Endothelial cell of umbilical vein (primary cell): ENCODE results near the gene LRRC42. TPM values are rescaled to one million over a fixed set of nuclear protein-coding genes. Genes with fewer than 3 reads are reported as not detected.

ENCODE experiments used
- BruUV-seq: library from RNA; stranded (reverse); fragments of 400-500 nt; replicated peaks from 2 replicates; lab custom pipeline; 2021; lab: Mats Ljungman, UMichigan
- CTCF ChIA-PET: fragments of 300-600, 350-600 bp; sonication (Branson Sonifier 250); formaldehyde crosslinking; loops from one replicate; lab custom pipeline; 2021; ENCODE audit warnings: antibody characterized with exemption, inconsistent platforms; lab: Charles Lee
- POLR2A ChIA-PET: fragments of 300-600, 350-600 bp; sonication (Branson Sonifier 250); formaldehyde crosslinking; loops from one replicate; lab custom pipeline; 2021; ENCODE audit warnings: antibody characterized with exemption, inconsistent platforms; lab: Charles Lee
- DNase-seq: peaks from one replicate; pipeline ENCODE4 v3.0.0-alpha.2; 2011; ENCODE audit warnings: low read depth, low spot score
- FAIRE-seq: peaks from 2 replicates; lab custom pipeline; 2011; peaks lifted over from hg19 to GRCh38; lab: Jason Lieb, UNC
- H2AFZ ChIP-seq: 2 replicates; pipeline ENCODE4 v1.6.0; 2012; ENCODE audit warnings: low read depth, low read length, control low read depth, inconsistent platforms
- H3K27ac ChIP-seq: 2 replicates; pipeline ENCODE4 v1.5.1; 2011; ENCODE audit warnings: low read depth, mild to moderate bottlenecking, control low read depth, low read length, moderate library complexity; ENCODE audit not compliant: insufficient read depth
- H3K27me3 ChIP-seq, 2 experiments: 2 replicates each; pipeline versions ENCODE4 v1.6.0 to v1.6.1; 2011; ENCODE audit warnings: low read length in 2 of 2, mixed read lengths in 1 of 2; ENCODE audit not compliant: control insufficient read depth in 2 of 2, insufficient read depth in 2 of 2
- H3K36me3 ChIP-seq, 2 experiments: 2 replicates in 1 of 2; 3 replicates in 1 of 2; pipeline ENCODE4 v1.5.1; 2011; ENCODE audit warnings: low read length in 2 of 2, mild to moderate bottlenecking in 1 of 2, moderate library complexity in 1 of 2; ENCODE audit not compliant: control insufficient read depth in 2 of 2, insufficient read depth in 2 of 2; ENCODE audit errors: extremely low read depth in 1 of 2
- H3K4me1 ChIP-seq: 3 replicates; pipeline ENCODE4 v1.5.1; 2011; ENCODE audit warnings: mild to moderate bottlenecking, low read length; ENCODE audit not compliant: control insufficient read depth, insufficient read depth; ENCODE audit errors: extremely low read depth
- H3K4me2 ChIP-seq: 2 replicates; pipeline ENCODE4 v1.6.1; 2011; ENCODE audit warnings: low read length, control low read depth, mixed read lengths; ENCODE audit not compliant: insufficient read depth
- H3K4me3 ChIP-seq, 3 experiments: fragments of 200-600 bp in 1 of 3; sonication (generic), shearing (Covaris generic) in 1 of 3; replicated peaks in 1 of 3; 2 replicates each; pipeline ENCODE4 v1.5.1; 2011 to 2016; ENCODE audit warnings: control low read depth in 3 of 3, low read length in 3 of 3, mild to moderate bottlenecking in 2 of 3, inconsistent platforms in 1 of 3, low read depth in 1 of 3, moderate library complexity in 1 of 3; ENCODE audit not compliant: insufficient read depth in 1 of 3
- H3K79me2 ChIP-seq: 2 replicates; pipeline ENCODE4 v1.6.0; 2012; ENCODE audit warnings: low read length, inconsistent platforms; ENCODE audit not compliant: control insufficient read depth, insufficient read depth
- H3K9ac ChIP-seq: replicated peaks from 2 replicates; pipeline ENCODE3; 2011; ENCODE audit warnings: low read length, control low read depth; ENCODE audit not compliant: insufficient read depth; ENCODE audit errors: extremely low read depth
- H3K9me1 ChIP-seq: replicated peaks from 3 replicates; pipeline ENCODE4 v1.6.0; 2011; ENCODE audit warnings: mild to moderate bottlenecking, low read length; ENCODE audit not compliant: control insufficient read depth, insufficient read depth; ENCODE audit errors: extremely low read depth
- H3K9me3 ChIP-seq: replicated peaks from 2 replicates; pipeline ENCODE4 v1.5.1; 2012; ENCODE audit warnings: low read length, inconsistent platforms; ENCODE audit not compliant: control insufficient read depth, insufficient read depth
- H4K20me1 ChIP-seq: replicated peaks from 2 replicates; pipeline ENCODE3; 2011; ENCODE audit warnings: mild to moderate bottlenecking, low read length; ENCODE audit not compliant: control insufficient read depth, insufficient read depth; ENCODE audit errors: extremely low read depth
- CTCF ChIP-seq, 2 donors: IDR thresholded peaks; 1 replicate in 1 of 2; 2 replicates in 1 of 2; pipeline ENCODE4 v1.5.1; 2011; ENCODE audit warnings: low read length in 2 of 2, mild to moderate bottlenecking in 2 of 2, moderate library complexity in 2 of 2, control low read depth in 1 of 2, inconsistent platforms in 1 of 2, low read depth in 1 of 2; ENCODE audit not compliant: insufficient read depth in 1 of 2; ENCODE audit errors: extremely low read depth in 1 of 2
- EZH2 ChIP-seq: IDR thresholded peaks from 2 replicates; pipeline ENCODE4 v1.6.1; 2012; ENCODE audit warnings: borderline replicate concordance, low read depth, mild to moderate bottlenecking, moderate library complexity, low read length, inconsistent platforms; ENCODE audit not compliant: severe bottlenecking
- FOS ChIP-seq: IDR thresholded peaks from 2 replicates; pipeline ENCODE4 v1.6.1; 2011; ENCODE audit warnings: mild to moderate bottlenecking, low read length, moderate library complexity, borderline replicate concordance; ENCODE audit not compliant: insufficient read depth
- GATA2 ChIP-seq: IDR thresholded peaks from 2 replicates; pipeline ENCODE4 v1.7.0; 2011; ENCODE audit warnings: low read depth, mild to moderate bottlenecking, moderate library complexity, mixed read lengths, low read length; ENCODE audit not compliant: insufficient read length, insufficient read depth
- JUN ChIP-seq: IDR thresholded peaks from 2 replicates; pipeline ENCODE4 v1.6.1; 2011; ENCODE audit warnings: borderline replicate concordance, low read depth; ENCODE audit not compliant: insufficient read length, insufficient read depth
- MAX ChIP-seq: IDR thresholded peaks from 2 replicates; pipeline ENCODE4 v1.6.1; 2011; ENCODE audit not compliant: insufficient read depth, insufficient read length
- MYC ChIP-seq: IDR thresholded peaks from one replicate; pipeline ENCODE4 v1.6.1; 2011; ENCODE audit warnings: mild to moderate bottlenecking, low read depth, low read length
- POLR2A ChIP-seq: IDR thresholded peaks from 2 replicates; pipeline ENCODE4 v1.6.1; 2012; ENCODE audit warnings: low read depth, mild to moderate bottlenecking, control low read depth, low read length
- POLR2AphosphoS5 ChIP-seq: IDR thresholded peaks from 2 replicates; pipeline ENCODE4 v1.6.1; 2012; ENCODE audit warnings: low read depth, mild to moderate bottlenecking, control low read depth, low read length, moderate library complexity; ENCODE audit not compliant: insufficient read depth
- dilution Hi-C: fragments of 300-500 bp; cut with MboI; formaldehyde crosslinking; loops from one replicate; pipeline ENCODE4 v1.15.0; 2019; ENCODE audit warnings: low sequenced_read_pairs; ENCODE audit not compliant: extremely low pct_ligation_motif_present
- intact Hi-C: fragments of 100-400 bp; cut with micrococcal nuclease; formaldehyde crosslinking; loops from one replicate; pipeline ENCODE4 v1.10.0; 2022
- polyA plus RNA-seq, 4 experiments: library from polyadenylated mRNA; depleted of rRNA in 3 of 4; stranded (reverse) in 3 of 4; unstranded in 1 of 4; fragments of >200 nt; gene quantifications; 2 replicates each; pipeline versions ENCODE4 v1.2.1 to v1.2.3, GENCODE V29; 2011 to 2012; ENCODE audit warnings: missing spikeins in 1 of 4
- total RNA-seq: library from RNA; stranded (reverse); gene quantifications from 2 replicates; pipeline ENCODE4 v1.2.3, GENCODE V29; 2021

The LRRC42 gene
- total and polyA plus RNA-seq, 2 donors (not counting 3 experiments of a cell fraction or from before 2014, with no cell fraction given), result 25.3 to 26.1 TPM

GRCh38 chr1:53929246-53929960 is 16.7 kb upstream of the LRRC42 start:
- Histone ChIP-seq H3K9me3 (no peaks in the 10 kb centered on the region), H3K79me2 (no peaks in the 10 kb centered on the region), H3K4me3 (no peak overlapping the region), H3K4me1 (no peaks in the 10 kb centered on the region), H3K27me3 (no peaks in the 10 kb centered on the region), H3K4me2 (no peak overlapping the region), H4K20me1 (no peaks in the 10 kb centered on the region), H3K36me3 (peaks cover 2 to 3% of the 10 kb centered on the region in 2 experiments), H2AFZ (no peak overlapping the region), H3K9ac (no peak overlapping the region), H3K27ac (no peak overlapping the region), H3K9me1 (no peaks in the 10 kb centered on the region)
- intact Hi-C loops, result no loop called here
- dilution Hi-C loops, result no loop called here
- no peak for TF ChIP-seq JUN
- no peak for TF ChIP-seq POLR2A
- no peak for TF ChIP-seq EZH2
- no TSS peak for BruUV-seq
- ChIA-PET CTCF (interaction anchor here (1.5 kb wide), 1 partner anchor 69 kb away, joined by 4 read pairs; no protein-coding TSS in a partner anchor), POLR2A (interaction anchor here (0.6 kb wide), 1 partner anchor 132 kb away, joined by 4 read pairs; no protein-coding TSS in a partner anchor)
- FAIRE-seq (no peak), DNase-seq (no peak)

- Histone ChIP-seq H3K27ac (no peak overlapping the region), H3K36me3 (peaks cover 2 to 3% of the 10 kb centered on the region in 2 experiments), H2AFZ (no peak overlapping the region), H3K9ac (no peak overlapping the region), H3K4me1 (no peaks in the 10 kb centered on the region), H3K27me3 (no peaks in the 10 kb centered on the region), H3K9me3 (no peaks in the 10 kb centered on the region), H4K20me1 (no peaks in the 10 kb centered on the region), H3K4me2 (no peak overlapping the region), H3K9me1 (no peaks in the 10 kb centered on the region), H3K79me2 (no peaks in the 10 kb centered on the region), H3K4me3 (no peak overlapping the region)
- DNase-seq, result no peak
- BruUV-seq, result no TSS peak
- FAIRE-seq, result no peak
- TF ChIP-seq POLR2AphosphoS5 (no peak), FOS (no peak), EZH2 (no peak), JUN (no peak), CTCF (IDR thresholded peaks at IDR 0.05; ENCODE audit: extremely low read depth in 1 of 2, insufficient read depth in 1 of 2, low read depth in 1 of 2, low read length in 2 of 2) (no peak), MAX (no peak), MYC (no peak), POLR2A (no peak), GATA2 (no peak)
- intact Hi-C loops (no loop called here), dilution Hi-C loops (no loop called here)
- ChIA-PET POLR2A (no interaction called here), CTCF (interaction anchor here (1.7 kb wide), 1 partner anchor 15 kb away, joined by 3 read pairs; the partner anchor contains the start of gene IFT25)
Observed at GRCh38 chr1:53930932-53931331, 15.2 kb upstream of the LRRC42 start.
